Lower leg skin (tissue), 4 donors: Measurements from ENCODE around the gene TACR1. TPM values are rescaled to one million over a fixed set of nuclear protein-coding genes. Genes with fewer than 3 reads are reported as not detected.

Source experiments
- DNase-seq, 2 donors: peaks; one replicate each; pipeline ENCODE4 v3.0.0-alpha.2; 2019; ENCODE audit warnings: low spot score in 2 of 2
- H3K4me3 ChIP-seq: fragments of 200-600 bp; sonication (generic); 2 replicates; pipeline ENCODE4 v1.5.1; 2017; ENCODE audit warnings: mild to moderate bottlenecking, low read depth; ENCODE audit not compliant: poor library complexity, severe bottlenecking
- CTCF ChIP-seq, 3 donors: fragments of 450-650 bp; IDR thresholded peaks; one replicate each; pipeline ENCODE4 v1.5.1; 2016; ENCODE audit warnings: antibody characterized with exemption in 3 of 3, mild to moderate bottlenecking in 3 of 3, moderate library complexity in 2 of 3
- POLR2A ChIP-seq, 2 donors: fragments of 450-650 bp; IDR thresholded peaks; one replicate each; pipeline ENCODE4 v1.6.1; 2016 to 2017; ENCODE audit warnings: antibody characterized with exemption in 2 of 2, mild to moderate bottlenecking in 1 of 2, moderate library complexity in 1 of 2
- WGBS, 2 donors: methylation state at CpG; one replicate each; pipeline ENCODE4 v1.1.5; 2018; 5-methylcytosine and 5-hydroxymethylcytosine counted together
- intact Hi-C: fragments of 100-400 bp; cut with DNase I; formaldehyde crosslinking; loops from one replicate; pipeline ENCODE4 v1.15.0; 2023; ENCODE audit warnings: low total_unique reads
- total RNA-seq, 4 donors: library from RNA; depleted of rRNA; stranded (reverse); fragments of >200 nt; gene quantifications; one replicate each; pipeline ENCODE4 v1.1.0, GENCODE V29; 2016

TACR1 gene
- total RNA-seq, 4 donors from 2014 or later = 0.95 to 8.0 (median 2.7) TPM

GRCh38 chr2:75135776-75136400 is 63.4 kb downstream of the TACR1 start:
- H3K4me3 ChIP-seq = no peak overlapping the region
- intact Hi-C loops = no loop called here
- DNase-seq = no peak
- 50 to 59% methylated on average over 8 of the region's 8 CpGs for WGBS, 2 donors
- TF ChIP-seq POLR2A (IDR thresholded peaks at IDR 0.05) = no peak
- TF ChIP-seq CTCF (IDR thresholded peaks at IDR 0.05) = no peak

- TF ChIP-seq CTCF (IDR thresholded peaks at IDR 0.05) (no peak), POLR2A (IDR thresholded peaks at IDR 0.05) (no peak)
- no peak overlapping the region for H3K4me3 ChIP-seq
- 79 to 88% methylated on average over 1 of the region's 1 CpG for WGBS, 2 donors
- DNase-seq = no peak
- intact Hi-C loops = no loop called here
Measured at GRCh38 chr2:75134860-75135259, 64.5 kb downstream of the TACR1 start.

GRCh38 chr2:75133621-75134570 is 65.4 kb downstream of the TACR1 start:
- no peak for DNase-seq
- intact Hi-C loops = no loop called here
- 70 to 76% methylated on average over 9 of the region's 9 CpGs for WGBS, 2 donors
- no peak overlapping the region for H3K4me3 ChIP-seq
- TF ChIP-seq POLR2A (IDR thresholded peaks at IDR 0.05) (no peak), CTCF (IDR thresholded peaks at IDR 0.05) (no peak)

GRCh38 chr2:75130171-75130570 is 69.1 kb downstream of the TACR1 start:
- 13 to 50% methylated on average over 1 of the region's 1 CpG for WGBS, 2 donors
- no peak overlapping the region for H3K4me3 ChIP-seq
- DNase-seq = no peak
- no peak for TF ChIP-seq CTCF (IDR thresholded peaks at IDR 0.05)
- no peak for TF ChIP-seq POLR2A (IDR thresholded peaks at IDR 0.05)
- intact Hi-C loops = no loop called here

GRCh38 chr2:75123876-75124275 is 75.4 kb downstream of the TACR1 start:
- 85 to 90% methylated on average over 6 of the region's 6 CpGs for WGBS, 2 donors
- H3K4me3 ChIP-seq = no peak overlapping the region
- intact Hi-C loops = no loop called here
- DNase-seq = no peak
- no peak for TF ChIP-seq POLR2A (IDR thresholded peaks at IDR 0.05)
- TF ChIP-seq CTCF (IDR thresholded peaks at IDR 0.05) = no peak
